Lung (tissue), 12 donors: ENCODE results near the gene NUBPL. TPM values are rescaled to one million over a fixed set of nuclear protein-coding genes. Genes with fewer than 3 reads are reported as not detected.

Experiments
- ATAC-seq: fragments of 200-7000 bp; cut with Tn5 transposase; one replicate; pipeline ENCODE4 v1.9.1; 2020; ENCODE audit warnings: moderate number of reproducible peaks; ENCODE audit not compliant: insufficient read depth, low FRiP score
- DNase-seq, 3 donors: peaks; one replicate each; pipeline ENCODE4 v3.0.0-alpha.2; 2013 to 2017
- H3K27ac ChIP-seq, 2 donors: one replicate each; pipeline ENCODE4 v1.5.1; 2013; ENCODE audit warnings: mild to moderate bottlenecking in 2 of 2, moderate library complexity in 2 of 2, control low read depth in 1 of 2, inconsistent platforms in 1 of 2, low read depth in 1 of 2, low read length in 1 of 2
- H3K27me3 ChIP-seq, 3 donors: one replicate each; pipeline ENCODE4 v1.5.1; 2013; ENCODE audit warnings: low read length in 2 of 3; ENCODE audit not compliant: control insufficient read depth in 3 of 3, insufficient read depth in 3 of 3
- H3K36me3 ChIP-seq, 4 donors: one replicate each; pipeline ENCODE4 v1.5.1; 2013; ENCODE audit warnings: low read length in 4 of 4, mild to moderate bottlenecking in 1 of 4, moderate library complexity in 1 of 4; ENCODE audit not compliant: control insufficient read depth in 4 of 4, insufficient read depth in 4 of 4
- H3K4me1 ChIP-seq, 5 donors: one replicate each; pipeline ENCODE4 v1.5.1; 2013; ENCODE audit warnings: low read length in 5 of 5, mild to moderate bottlenecking in 2 of 5, moderate library complexity in 1 of 5; ENCODE audit not compliant: control insufficient read depth in 5 of 5, insufficient read depth in 5 of 5
- H3K4me3 ChIP-seq: one replicate; pipeline ENCODE4 v1.5.1; 2013; ENCODE audit warnings: mild to moderate bottlenecking, control low read depth, moderate library complexity
- H3K9ac ChIP-seq, 2 donors: one replicate each; pipeline ENCODE4 v1.5.1; 2013; ENCODE audit warnings: low read length in 2 of 2, control low read depth in 1 of 2; ENCODE audit not compliant: insufficient read depth in 1 of 2
- H3K9me3 ChIP-seq, 4 donors: one replicate each; pipeline ENCODE4 v1.5.1; 2013; ENCODE audit warnings: low read length in 3 of 4, mild to moderate bottlenecking in 1 of 4, moderate library complexity in 1 of 4; ENCODE audit not compliant: control insufficient read depth in 4 of 4, insufficient read depth in 3 of 4
- CTCF ChIP-seq: IDR thresholded peaks from 2 replicates; pipeline ENCODE4 v1.5.1; 2012; ENCODE audit warnings: mild to moderate bottlenecking; ENCODE audit errors: control extremely low read depth, extremely low read depth
- WGBS, 2 donors: extraction: QIAGEN DNeasy Blood & Tissue Kit; methylation state at CpG; one replicate each; pipeline ENCODE4 v1.1.7; 2013; 5-methylcytosine and 5-hydroxymethylcytosine counted together
- polyA plus RNA-seq, 2 donors: library from polyadenylated mRNA; stranded (reverse); fragments of 200-250 nt; gene quantifications; one replicate each; pipeline ENCODE4 v1.2.1, GENCODE V29; 2013
- total RNA-seq, 2 donors: library from RNA; depleted of rRNA in 1 of 2; stranded (reverse); fragments of >200 nt in 1 of 2; gene quantifications; one replicate each; pipeline ENCODE4 v1.2.1, GENCODE V29; 2014 to 2021
- donor health status: control.
- donor health status: control.
- donor health status: Bipolar disorder and iron deficiency.
- donor health status: healthy.
- donor health status: DM: yes; HTN: yes; CAD: no.

The NUBPL gene
- total and polyA plus RNA-seq, 4 donors, result 3.0 to 20.9 (median 9.5) TPM

- H3K27me3 ChIP-seq, result no peaks in the 10 kb centered on the region
- no peak overlapping the region for H3K9ac ChIP-seq
- H3K4me3 ChIP-seq, result no peak overlapping the region
- TF ChIP-seq CTCF, result no peak
- 93 to 98% methylated on average over 2 of the region's 2 CpGs for WGBS, 2 donors
- H3K27ac ChIP-seq, result no peak overlapping the region
- no peaks in the 10 kb centered on the region for H3K36me3 ChIP-seq
- H3K9me3 ChIP-seq, result no peaks in the 10 kb centered on the region
- DNase-seq (no peak), ATAC-seq (no peak)
- no peaks in the 10 kb centered on the region for H3K4me1 ChIP-seq
Observed at GRCh38 chr14:31592631-31593030, 31.4 kb downstream of the NUBPL start.

GRCh38 chr14:31596342-31597095 lies 35.3 kb downstream of the NUBPL start:
- H3K4me1 ChIP-seq, result peaks cover 0 to 8% (median 0%) of the 10 kb centered on the region in 5 donors
- peaks cover 0 to 5% (median 3%) of the 10 kb centered on the region in 4 donors for H3K36me3 ChIP-seq
- ATAC-seq (no peak), DNase-seq (peak in 2 of 3 donors; percentile 42 to 62)
- H3K9me3 ChIP-seq, result peaks cover 0 to 2% (median 0%) of the 10 kb centered on the region in 4 donors
- H3K9ac ChIP-seq, result no peak overlapping the region
- no peak for TF ChIP-seq CTCF
- no peaks in the 10 kb centered on the region for H3K27me3 ChIP-seq
- WGBS, 2 donors, result 81 to 85% methylated on average over 7 of the region's 7 CpGs
- no peak overlapping the region for H3K27ac ChIP-seq
- no peak overlapping the region for H3K4me3 ChIP-seq

GRCh38 chr14:31605702-31606101 lies 44.5 kb downstream of the NUBPL start:
- no peak for TF ChIP-seq CTCF
- 70 to 90% methylated on average over 2 of the region's 2 CpGs for WGBS, 2 donors
- Histone ChIP-seq H3K4me1 (no peaks in the 10 kb centered on the region), H3K36me3 (peaks cover 0 to 4% (median 0%) of the 10 kb centered on the region in 4 donors), H3K4me3 (no peak overlapping the region), H3K27me3 (no peaks in the 10 kb centered on the region), H3K9me3 (no peaks in the 10 kb centered on the region), H3K9ac (no peak overlapping the region), H3K27ac (no peak overlapping the region)
- DNase-seq, result no peak
- ATAC-seq, result no peak
